Endothelial cell of umbilical vein (primary cell): ENCODE data around the gene SNCA. TPM values are rescaled to one million over a fixed set of nuclear protein-coding genes. Genes with fewer than 3 reads are reported as not detected.

ENCODE experiments used
- BruUV-seq: library from RNA; stranded (reverse); fragments of 400-500 nt; replicated peaks from 2 replicates; lab custom pipeline; 2021; lab: Mats Ljungman, UMichigan
- CTCF ChIA-PET: fragments of 300-600, 350-600 bp; sonication (Branson Sonifier 250); formaldehyde crosslinking; loops from one replicate; lab custom pipeline; 2021; ENCODE audit warnings: antibody characterized with exemption, inconsistent platforms; lab: Charles Lee
- POLR2A ChIA-PET: fragments of 300-600, 350-600 bp; sonication (Branson Sonifier 250); formaldehyde crosslinking; loops from one replicate; lab custom pipeline; 2021; ENCODE audit warnings: antibody characterized with exemption, inconsistent platforms; lab: Charles Lee
- DNase-seq: peaks from one replicate; pipeline ENCODE4 v3.0.0-alpha.2; 2011; ENCODE audit warnings: low read depth, low spot score
- FAIRE-seq: peaks from 2 replicates; lab custom pipeline; 2011; peaks lifted over from hg19 to GRCh38; lab: Jason Lieb, UNC
- H2AFZ ChIP-seq: 2 replicates; pipeline ENCODE4 v1.6.0; 2012; ENCODE audit warnings: low read depth, low read length, control low read depth, inconsistent platforms
- H3K27ac ChIP-seq: 2 replicates; pipeline ENCODE4 v1.5.1; 2011; ENCODE audit warnings: low read depth, mild to moderate bottlenecking, control low read depth, low read length, moderate library complexity; ENCODE audit not compliant: insufficient read depth
- H3K27me3 ChIP-seq, 2 experiments: 2 replicates each; pipeline versions ENCODE4 v1.6.0 to v1.6.1; 2011; ENCODE audit warnings: low read length in 2 of 2, mixed read lengths in 1 of 2; ENCODE audit not compliant: control insufficient read depth in 2 of 2, insufficient read depth in 2 of 2
- H3K36me3 ChIP-seq, 2 experiments: 2 replicates in 1 of 2; 3 replicates in 1 of 2; pipeline ENCODE4 v1.5.1; 2011; ENCODE audit warnings: low read length in 2 of 2, mild to moderate bottlenecking in 1 of 2, moderate library complexity in 1 of 2; ENCODE audit not compliant: control insufficient read depth in 2 of 2, insufficient read depth in 2 of 2; ENCODE audit errors: extremely low read depth in 1 of 2
- H3K4me1 ChIP-seq: 3 replicates; pipeline ENCODE4 v1.5.1; 2011; ENCODE audit warnings: mild to moderate bottlenecking, low read length; ENCODE audit not compliant: control insufficient read depth, insufficient read depth; ENCODE audit errors: extremely low read depth
- H3K4me2 ChIP-seq: 2 replicates; pipeline ENCODE4 v1.6.1; 2011; ENCODE audit warnings: low read length, control low read depth, mixed read lengths; ENCODE audit not compliant: insufficient read depth
- H3K4me3 ChIP-seq, 3 experiments: fragments of 200-600 bp in 1 of 3; sonication (generic), shearing (Covaris generic) in 1 of 3; replicated peaks in 1 of 3; 2 replicates each; pipeline ENCODE4 v1.5.1; 2011 to 2016; ENCODE audit warnings: control low read depth in 3 of 3, low read length in 3 of 3, mild to moderate bottlenecking in 2 of 3, inconsistent platforms in 1 of 3, low read depth in 1 of 3, moderate library complexity in 1 of 3; ENCODE audit not compliant: insufficient read depth in 1 of 3
- H3K79me2 ChIP-seq: 2 replicates; pipeline ENCODE4 v1.6.0; 2012; ENCODE audit warnings: low read length, inconsistent platforms; ENCODE audit not compliant: control insufficient read depth, insufficient read depth
- H3K9ac ChIP-seq: replicated peaks from 2 replicates; pipeline ENCODE3; 2011; ENCODE audit warnings: low read length, control low read depth; ENCODE audit not compliant: insufficient read depth; ENCODE audit errors: extremely low read depth
- H3K9me1 ChIP-seq: replicated peaks from 3 replicates; pipeline ENCODE4 v1.6.0; 2011; ENCODE audit warnings: mild to moderate bottlenecking, low read length; ENCODE audit not compliant: control insufficient read depth, insufficient read depth; ENCODE audit errors: extremely low read depth
- H3K9me3 ChIP-seq: replicated peaks from 2 replicates; pipeline ENCODE4 v1.5.1; 2012; ENCODE audit warnings: low read length, inconsistent platforms; ENCODE audit not compliant: control insufficient read depth, insufficient read depth
- H4K20me1 ChIP-seq: replicated peaks from 2 replicates; pipeline ENCODE3; 2011; ENCODE audit warnings: mild to moderate bottlenecking, low read length; ENCODE audit not compliant: control insufficient read depth, insufficient read depth; ENCODE audit errors: extremely low read depth
- CTCF ChIP-seq, 2 donors: IDR thresholded peaks; 1 replicate in 1 of 2; 2 replicates in 1 of 2; pipeline ENCODE4 v1.5.1; 2011; ENCODE audit warnings: low read length in 2 of 2, mild to moderate bottlenecking in 2 of 2, moderate library complexity in 2 of 2, control low read depth in 1 of 2, inconsistent platforms in 1 of 2, low read depth in 1 of 2; ENCODE audit not compliant: insufficient read depth in 1 of 2; ENCODE audit errors: extremely low read depth in 1 of 2
- EZH2 ChIP-seq: IDR thresholded peaks from 2 replicates; pipeline ENCODE4 v1.6.1; 2012; ENCODE audit warnings: borderline replicate concordance, low read depth, mild to moderate bottlenecking, moderate library complexity, low read length, inconsistent platforms; ENCODE audit not compliant: severe bottlenecking
- FOS ChIP-seq: IDR thresholded peaks from 2 replicates; pipeline ENCODE4 v1.6.1; 2011; ENCODE audit warnings: mild to moderate bottlenecking, low read length, moderate library complexity, borderline replicate concordance; ENCODE audit not compliant: insufficient read depth
- GATA2 ChIP-seq: IDR thresholded peaks from 2 replicates; pipeline ENCODE4 v1.7.0; 2011; ENCODE audit warnings: low read depth, mild to moderate bottlenecking, moderate library complexity, mixed read lengths, low read length; ENCODE audit not compliant: insufficient read length, insufficient read depth
- JUN ChIP-seq: IDR thresholded peaks from 2 replicates; pipeline ENCODE4 v1.6.1; 2011; ENCODE audit warnings: borderline replicate concordance, low read depth; ENCODE audit not compliant: insufficient read length, insufficient read depth
- MAX ChIP-seq: IDR thresholded peaks from 2 replicates; pipeline ENCODE4 v1.6.1; 2011; ENCODE audit not compliant: insufficient read depth, insufficient read length
- MYC ChIP-seq: IDR thresholded peaks from one replicate; pipeline ENCODE4 v1.6.1; 2011; ENCODE audit warnings: mild to moderate bottlenecking, low read depth, low read length
- POLR2A ChIP-seq: IDR thresholded peaks from 2 replicates; pipeline ENCODE4 v1.6.1; 2012; ENCODE audit warnings: low read depth, mild to moderate bottlenecking, control low read depth, low read length
- POLR2AphosphoS5 ChIP-seq: IDR thresholded peaks from 2 replicates; pipeline ENCODE4 v1.6.1; 2012; ENCODE audit warnings: low read depth, mild to moderate bottlenecking, control low read depth, low read length, moderate library complexity; ENCODE audit not compliant: insufficient read depth
- dilution Hi-C: fragments of 300-500 bp; cut with MboI; formaldehyde crosslinking; loops from one replicate; pipeline ENCODE4 v1.15.0; 2019; ENCODE audit warnings: low sequenced_read_pairs; ENCODE audit not compliant: extremely low pct_ligation_motif_present
- intact Hi-C: fragments of 100-400 bp; cut with micrococcal nuclease; formaldehyde crosslinking; loops from one replicate; pipeline ENCODE4 v1.10.0; 2022
- polyA plus RNA-seq, 4 experiments: library from polyadenylated mRNA; depleted of rRNA in 3 of 4; stranded (reverse) in 3 of 4; unstranded in 1 of 4; fragments of >200 nt; gene quantifications; 2 replicates each; pipeline versions ENCODE4 v1.2.1 to v1.2.3, GENCODE V29; 2011 to 2012; ENCODE audit warnings: missing spikeins in 1 of 4
- total RNA-seq: library from RNA; stranded (reverse); gene quantifications from 2 replicates; pipeline ENCODE4 v1.2.3, GENCODE V29; 2021

The SNCA gene
- total and polyA plus RNA-seq, 2 donors (not counting 3 experiments of a cell fraction or from before 2014, with no cell fraction given): 76.8 to 116 TPM

- dilution Hi-C loops (no loop called here), intact Hi-C loops (no loop called here)
- BruUV-seq: no TSS peak
- no peak for TF ChIP-seq CTCF (IDR thresholded peaks at IDR 0.05; ENCODE audit: extremely low read depth in 1 of 2, insufficient read depth in 1 of 2, low read depth in 1 of 2, low read length in 2 of 2)
- TF ChIP-seq POLR2A: no peak
- no peak for TF ChIP-seq FOS
- no peak for TF ChIP-seq EZH2
- TF ChIP-seq JUN: no peak
- TF ChIP-seq GATA2: no peak
- no peak for TF ChIP-seq MYC
- no peak for TF ChIP-seq POLR2AphosphoS5
- no peak for TF ChIP-seq MAX
- no peaks in the 10 kb centered on the region for H3K9me1 ChIP-seq
- H3K4me1 ChIP-seq: no peaks in the 10 kb centered on the region
- H3K9me3 ChIP-seq: no peaks in the 10 kb centered on the region
- H3K4me2 ChIP-seq: no peak overlapping the region
- no peaks in the 10 kb centered on the region for H3K36me3 ChIP-seq
- FAIRE-seq (no peak), DNase-seq (no peak)
- H3K9ac ChIP-seq: no peak overlapping the region
- no peak overlapping the region for H3K4me3 ChIP-seq
- no peaks in the 10 kb centered on the region for H3K79me2 ChIP-seq
- H3K27ac ChIP-seq: no peak overlapping the region
- POLR2A ChIA-PET: no interaction called here
- no peaks in the 10 kb centered on the region for H4K20me1 ChIP-seq
- H2AFZ ChIP-seq: no peak overlapping the region
- CTCF ChIA-PET: interaction anchor here (0.8 to 1.7 kb wide), 3 partner anchors 15 to 25 kb away, joined by 3 read pairs; no protein-coding TSS in a partner anchor
- H3K27me3 ChIP-seq: no peaks in the 10 kb centered on the region
Measured at GRCh38 chr4:89685690-89686089, 151.3 kb downstream of the SNCA start.
